Testis (tissue), 3 donors: ENCODE data around the gene LRRC27. TPM values are rescaled to one million over a fixed set of nuclear protein-coding genes. Genes with fewer than 3 reads are reported as not detected.
A peak's percentile ranks its signal among the peaks of the same experiment; 100 is the strongest.

Source experiments
- DNase-seq: peaks from one replicate; pipeline ENCODE4 v3.0.0-alpha.2; 2019
- H3K27ac ChIP-seq, 2 donors: fragments of 200-600 bp; sonication (generic); one replicate each; pipeline ENCODE4 v1.5.1; 2019
- H3K27me3 ChIP-seq: fragments of 200-600 bp; sonication (generic); one replicate; pipeline ENCODE4 v1.5.1; 2019
- H3K36me3 ChIP-seq: fragments of 200-600 bp; sonication (generic); one replicate; pipeline ENCODE4 v1.5.1; 2017; ENCODE audit warnings: low read depth; ENCODE audit errors: missing control alignments
- H3K4me1 ChIP-seq: fragments of 200-600 bp; sonication (generic); one replicate; pipeline ENCODE4 v1.5.1; 2019
- H3K4me3 ChIP-seq, 2 donors: fragments of 200-600 bp; sonication (generic); one replicate each; pipeline ENCODE4 v1.5.1; 2017 to 2019
- H3K9me3 ChIP-seq: fragments of 200-600 bp; sonication (generic); one replicate; pipeline ENCODE4 v1.5.1; 2017
- CTCF ChIP-seq, 3 experiments: fragments of 450-650 bp in 2 of 3; fragments of 200-600 bp in 1 of 3; sonication (generic) in 1 of 3; IDR thresholded peaks; one replicate each; pipeline ENCODE4 v1.5.1; 2016 to 2019; ENCODE audit warnings: antibody characterized with exemption in 3 of 3, mild to moderate bottlenecking in 2 of 3, moderate library complexity in 1 of 3
- POLR2A ChIP-seq: fragments of 450-650 bp; IDR thresholded peaks from one replicate; pipeline ENCODE4 v1.6.1; 2017; ENCODE audit warnings: antibody characterized with exemption, mild to moderate bottlenecking, moderate library complexity
- WGBS, 2 donors: methylation state at CpG; one replicate each; pipeline ENCODE4 v1.1.5; 2018; 5-methylcytosine and 5-hydroxymethylcytosine counted together
- intact Hi-C: fragments of 100-400 bp; cut with DNase I; formaldehyde crosslinking; loops from one replicate; pipeline ENCODE4 v1.15.1; 2023; ENCODE audit warnings: low total_unique reads
- polyA plus RNA-seq: library from polyadenylated mRNA; stranded (reverse); fragments of 350-450 nt; fragmentation: Illumina TruSeq; extraction: RNeasy Lipid Tissue Mini Kit (QIAGEN cat#74804); gene quantifications from one replicate; pipeline ENCODE4 v1.2.3, GENCODE V29; 2014; ENCODE audit warnings: low read depth, low replicate concordance; ENCODE audit not compliant: insufficient read depth
- total RNA-seq, 2 donors: library from RNA; depleted of rRNA; stranded (reverse); fragments of >200 nt; gene quantifications; one replicate each; pipeline ENCODE4 v1.2.3, GENCODE V29; 2016

LRRC27 gene
- total and polyA plus RNA-seq, 3 donors from 2014 or later, result 49.4 to 164 (median 110) TPM

GRCh38 chr10:132290631-132291030 is 41.4 kb upstream of the LRRC27 start:
- no peak overlapping the region for H3K27ac ChIP-seq
- DNase-seq, result no peak
- no peak overlapping the region for H3K4me3 ChIP-seq
- TF ChIP-seq CTCF (IDR thresholded peaks at IDR 0.05) (no peak), POLR2A (no peak)
- intact Hi-C loops, result no loop called here
- H3K36me3 ChIP-seq, result no peaks in the 10 kb centered on the region
- no peaks in the 10 kb centered on the region for H3K9me3 ChIP-seq
- H3K4me1 ChIP-seq, result peaks cover 3% of the 10 kb centered on the region
- 88 to 96% methylated on average over 6 of the region's 6 CpGs for WGBS, 2 donors
- H3K27me3 ChIP-seq, result no peaks in the 10 kb centered on the region

DNA sequence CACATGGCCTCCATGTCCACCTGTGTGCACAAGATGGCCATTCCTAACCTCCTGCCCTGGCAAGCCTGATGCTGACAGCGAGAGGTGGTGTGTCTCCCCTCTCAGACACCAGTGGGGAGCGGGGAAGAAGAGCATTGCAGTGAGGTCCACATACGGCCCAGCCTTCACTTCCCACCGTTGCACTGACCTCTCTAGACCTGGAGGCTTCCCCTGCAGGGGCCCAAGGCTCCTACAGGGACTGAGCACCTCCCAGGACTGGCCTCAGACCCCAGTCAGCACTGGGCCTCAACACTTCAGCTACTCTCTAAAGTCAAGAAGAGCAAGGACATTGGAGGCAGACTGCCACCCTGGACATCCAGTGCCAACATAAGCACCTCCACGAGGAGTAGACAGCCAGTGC is 40.2 kb upstream of the LRRC27 start:
- no peak for DNase-seq
- Histone ChIP-seq H3K27me3 (no peaks in the 10 kb centered on the region), H3K4me3 (no peak overlapping the region), H3K4me1 (peaks cover 3% of the 10 kb centered on the region), H3K36me3 (no peaks in the 10 kb centered on the region), H3K27ac (no peak overlapping the region), H3K9me3 (no peaks in the 10 kb centered on the region)
- intact Hi-C loops, result no loop called here
- 90 to 100% methylated on average over 1 to 5 of the region's 5 CpGs for WGBS, 2 donors
- no peak for TF ChIP-seq POLR2A
- TF ChIP-seq CTCF (IDR thresholded peaks at IDR 0.05), result no peak

- WGBS, 2 donors, result 76 to 86% methylated on average over 29 to 30 of the region's 30 CpGs
These were observed 39.4 kb upstream of the LRRC27 start for GRCh38 chr10:132292287-132293200.

GRCh38 chr10:132293201-132293812 is 38.7 kb upstream of the LRRC27 start:
- 59 to 71% methylated on average over 7 to 16 of the region's 16 CpGs for WGBS, 2 donors
- intact Hi-C loops, result no loop called here
- TF ChIP-seq CTCF (IDR thresholded peaks at IDR 0.05), result no peak
- TF ChIP-seq POLR2A, result no peak
- Histone ChIP-seq H3K27ac (no peak overlapping the region), H3K36me3 (no peaks in the 10 kb centered on the region), H3K27me3 (no peaks in the 10 kb centered on the region), H3K4me3 (no peak overlapping the region), H3K9me3 (no peaks in the 10 kb centered on the region), H3K4me1 (peaks cover 3% of the 10 kb centered on the region)
- DNase-seq, result peak; percentile 28

More at GRCh38 chr10:132292287-132293200, 39.4 kb upstream of the LRRC27 start:
- no peaks in the 10 kb centered on the region for H3K9me3 ChIP-seq
- no peak overlapping the region for H3K27ac ChIP-seq
- intact Hi-C loops, result no loop called here
- TF ChIP-seq POLR2A (no peak), CTCF (IDR thresholded peaks at IDR 0.05) (no peak)
- H3K4me1 ChIP-seq, result peaks cover 3% of the 10 kb centered on the region
- H3K4me3 ChIP-seq, result no peak overlapping the region
- no peaks in the 10 kb centered on the region for H3K27me3 ChIP-seq
- H3K36me3 ChIP-seq, result no peaks in the 10 kb centered on the region
- no peak for DNase-seq
